ENCODE data around the gene STRADB.

The STRADB gene

GRCh38 chr2:201447086-201447485 is 4.5 kb upstream of the STRADB start:
- POLR2A ChIA-PET: interaction anchor here (1.2 kb wide), 1 partner anchor 42 kb away, joined by 3 read pairs; no protein-coding TSS in a partner anchor
- CTCF ChIA-PET: no interaction called here
- no peak overlapping the region for H3K4me3 ChIP-seq (ENCODE audit: low read depth, low read length)
- no peaks in the 10 kb centered on the region for H3K36me3 ChIP-seq (ENCODE audit: control insufficient read depth in 2 of 2, insufficient read depth in 1 of 2, low read length in 2 of 2)
- H3K4me1 ChIP-seq (ENCODE audit: control insufficient read depth, insufficient read depth, low read length): no peaks in the 10 kb centered on the region
- no peak overlapping the region for H3K27ac ChIP-seq (ENCODE audit: extremely low read depth, low read depth, low read length)
- TF ChIP-seq, protein P1, sequence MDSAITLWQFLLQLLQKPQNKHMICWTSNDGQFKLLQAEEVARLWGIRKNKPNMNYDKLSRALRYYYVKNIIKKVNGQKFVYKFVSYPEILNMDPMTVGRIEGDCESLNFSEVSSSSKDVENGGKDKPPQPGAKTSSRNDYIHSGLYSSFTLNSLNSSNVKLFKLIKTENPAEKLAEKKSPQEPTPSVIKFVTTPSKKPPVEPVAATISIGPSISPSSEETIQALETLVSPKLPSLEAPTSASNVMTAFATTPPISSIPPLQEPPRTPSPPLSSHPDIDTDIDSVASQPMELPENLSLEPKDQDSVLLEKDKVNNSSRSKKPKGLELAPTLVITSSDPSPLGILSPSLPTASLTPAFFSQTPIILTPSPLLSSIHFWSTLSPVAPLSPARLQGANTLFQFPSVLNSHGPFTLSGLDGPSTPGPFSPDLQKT (IDR thresholded peaks at IDR 0.05; ENCODE audit: borderline replicate concordance, low read depth, low read length): no peak
- H3K9me3 ChIP-seq (ENCODE audit: control insufficient read depth, insufficient read depth, low read depth, low read length): no peaks in the 10 kb centered on the region

DNA sequence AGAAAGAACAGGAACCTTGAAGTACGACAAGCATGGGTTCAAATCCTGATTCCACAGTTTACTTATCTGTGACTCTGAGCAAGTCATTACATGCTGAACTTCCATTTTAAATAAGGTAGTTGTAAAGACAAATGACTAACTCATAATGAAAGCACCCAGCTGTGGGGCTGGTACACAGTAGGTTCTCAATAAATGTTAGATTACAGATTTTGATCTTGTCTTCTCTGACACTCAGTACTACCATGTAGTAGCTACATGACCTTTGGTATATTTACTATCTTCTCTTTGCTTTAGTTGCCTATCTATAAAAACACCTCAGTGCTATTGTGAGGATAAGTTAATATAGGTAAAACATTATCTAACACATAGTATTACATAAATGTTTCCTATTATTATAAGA is 3.5 kb upstream of the STRADB start:
- Histone ChIP-seq H3K4me1 (ENCODE audit: control insufficient read depth, insufficient read depth, low read length) (peaks cover 6% of the 10 kb centered on the region), H3K4me3 (ENCODE audit: low read depth, low read length) (no peak overlapping the region), H3K27ac (ENCODE audit: extremely low read depth, low read depth, low read length) (no peak overlapping the region), H3K36me3 (ENCODE audit: control insufficient read depth in 2 of 2, insufficient read depth in 1 of 2, low read length in 2 of 2) (no peaks in the 10 kb centered on the region), H3K9me3 (ENCODE audit: control insufficient read depth, insufficient read depth, low read depth, low read length) (no peaks in the 10 kb centered on the region)
- POLR2A ChIA-PET: interaction anchor here (0.6 kb wide), 1 partner anchor 26 kb away, joined by 3 read pairs; no protein-coding TSS in a partner anchor
- no peak for TF ChIP-seq ZNF571 (tag by site-specific recombination; IDR thresholded peaks at IDR 0.05)
- TF ChIP-seq, protein P2, sequence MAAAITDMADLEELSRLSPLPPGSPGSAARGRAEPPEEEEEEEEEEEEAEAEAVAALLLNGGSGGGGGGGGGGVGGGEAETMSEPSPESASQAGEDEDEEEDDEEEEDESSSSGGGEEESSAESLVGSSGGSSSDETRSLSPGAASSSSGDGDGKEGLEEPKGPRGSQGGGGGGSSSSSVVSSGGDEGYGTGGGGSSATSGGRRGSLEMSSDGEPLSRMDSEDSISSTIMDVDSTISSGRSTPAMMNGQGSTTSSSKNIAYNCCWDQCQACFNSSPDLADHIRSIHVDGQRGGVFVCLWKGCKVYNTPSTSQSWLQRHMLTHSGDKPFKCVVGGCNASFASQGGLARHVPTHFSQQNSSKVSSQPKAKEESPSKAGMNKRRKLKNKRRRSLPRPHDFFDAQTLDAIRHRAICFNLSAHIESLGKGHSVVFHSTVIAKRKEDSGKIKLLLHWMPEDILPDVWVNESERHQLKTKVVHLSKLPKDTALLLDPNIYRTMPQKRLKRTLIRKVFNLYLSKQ (tag by site-specific recombination; IDR thresholded peaks at IDR 0.05; ENCODE audit: borderline replicate concordance): no peak
- TF ChIP-seq ZNF112 (tag by site-specific recombination; IDR thresholded peaks at IDR 0.05): no peak
- TF ChIP-seq SP7 (tag by site-specific recombination; IDR thresholded peaks at IDR 0.05): no peak
- TF ChIP-seq, protein P3, sequence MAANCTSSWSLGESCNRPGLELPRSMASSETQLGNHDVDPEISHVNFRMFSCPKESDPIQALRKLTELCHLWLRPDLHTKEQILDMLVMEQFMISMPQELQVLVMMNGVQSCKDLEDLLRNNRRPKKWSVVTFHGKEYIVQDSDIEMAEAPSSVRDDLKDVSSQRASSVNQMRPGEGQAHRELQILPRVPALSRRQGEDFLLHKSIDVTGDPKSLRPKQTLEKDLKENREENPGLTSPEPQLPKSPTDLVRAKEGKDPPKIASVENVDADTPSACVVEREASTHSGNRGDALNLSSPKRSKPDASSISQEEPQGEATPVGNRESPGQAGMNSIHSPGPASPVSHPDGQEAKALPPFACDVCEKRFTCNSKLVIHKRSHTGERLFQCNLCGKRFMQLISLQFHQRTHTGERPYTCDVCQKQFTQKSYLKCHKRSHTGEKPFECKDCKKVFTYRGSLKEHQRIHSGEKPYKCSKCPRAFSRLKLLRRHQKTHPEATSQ (tag by site-specific recombination; IDR thresholded peaks at IDR 0.05): no peak
- CTCF ChIA-PET: no interaction called here

GRCh38 chr2:201448701-201449100 is 2.8 kb upstream of the STRADB start:
- Histone ChIP-seq H3K4me1 (ENCODE audit: control insufficient read depth, insufficient read depth, low read length) (peaks cover 9% of the 10 kb centered on the region), H3K4me3 (ENCODE audit: low read depth, low read length) (no peak overlapping the region), H3K9me3 (ENCODE audit: control insufficient read depth, insufficient read depth, low read depth, low read length) (no peaks in the 10 kb centered on the region), H3K27ac (ENCODE audit: extremely low read depth, low read depth, low read length) (no peak overlapping the region), H3K36me3 (ENCODE audit: control insufficient read depth in 2 of 2, insufficient read depth in 1 of 2, low read length in 2 of 2) (no peaks in the 10 kb centered on the region)
- no peak for TF ChIP-seq HOXD13 (CRISPR knock-in tag; IDR thresholded peaks at IDR 0.05; ENCODE audit: borderline replicate concordance)
- TF ChIP-seq KLF1 (tag by site-specific recombination; IDR thresholded peaks at IDR 0.05): 0 out of 2 replicates have a peak, but pooled peaks have one; percentile 22
- peak; percentile 36; the same call in 1 of the 2 replicates for TF ChIP-seq GFI1B (tag by site-specific recombination; IDR thresholded peaks at IDR 0.05)
- TF ChIP-seq TCF7L2 (IDR thresholded peaks at IDR 0.05; ENCODE audit: borderline replicate concordance, low read depth, low read length): 0 out of 2 replicates have a peak, but pooled peaks have one; percentile 15
- no peak for TF ChIP-seq RBAK (tag by site-specific recombination; IDR thresholded peaks at IDR 0.05)
- TF ChIP-seq ZIC2 (tag by site-specific recombination; IDR thresholded peaks at IDR 0.05): peak; percentile 20; the same call in 1 of the 2 replicates
- ChIA-PET CTCF (no interaction called here), POLR2A (interaction anchor here (0.6 kb wide), 2 partner anchors 27 to 450 kb away, joined by 3 read pairs; no protein-coding TSS in a partner anchor)

- peak overlapping the region; percentile 84 for H3K27ac ChIP-seq (ENCODE audit: extremely low read depth, low read depth, low read length)
- H3K4me1 ChIP-seq (ENCODE audit: control insufficient read depth, insufficient read depth, low read length): peaks cover 9% of the 10 kb centered on the region
- ChIA-PET POLR2A (interaction anchor here (0.6 to 2.0 kb wide), 18 partner anchors 10 to 330 kb away, joined by 3 to 12 read pairs (median 4); partner anchors contain the start of genes ALS2 and TMEM237), CTCF (interaction anchor here (0.5 to 0.8 kb wide), 5 partner anchors 11 to 274 kb away, joined by 3 to 4 read pairs (median 4); no protein-coding TSS in a partner anchor)
- TF ChIP-seq ZFHX2 (tag by site-specific recombination; conservative IDR thresholded peaks at IDR 0.05): peak; percentile 87
- peak; percentile 80 for TF ChIP-seq EGR2 (tag by site-specific recombination; IDR thresholded peaks at IDR 0.05; ENCODE audit: low read depth)
- peak; percentile 71; the same call in 1 of the 2 replicates for TF ChIP-seq ZBTB8A (tag by site-specific recombination; IDR thresholded peaks at IDR 0.05)
- TF ChIP-seq ZNF837 (tag by site-specific recombination; IDR thresholded peaks at IDR 0.05): no peak
- H3K9me3 ChIP-seq (ENCODE audit: control insufficient read depth, insufficient read depth, low read depth, low read length): no peaks in the 10 kb centered on the region
- peaks cover 4 to 7% of the 10 kb centered on the region in 2 experiments; a peak in 2 of 3 replicates for H3K36me3 ChIP-seq (ENCODE audit: control insufficient read depth in 2 of 2, insufficient read depth in 1 of 2, low read length in 2 of 2)
- peak overlapping the region; percentile 100 for H3K4me3 ChIP-seq (ENCODE audit: low read depth, low read length)
These were observed 617 bp upstream of the STRADB start for GRCh38 chr2:201450954-201451291.
